K562 (cell line): ENCODE data around the gene C1RL. TPM values are rescaled to one million over a fixed set of nuclear protein-coding genes. Genes with fewer than 3 reads are reported as not detected.

Experiments used
- ATAC-seq: fragments of 200-7000 bp; cut with Tn5 transposase; 3 replicates; pipeline ENCODE4 v1.9.1; 2020; ENCODE audit warnings: moderate library complexity
- BruUV-seq: library from RNA; stranded (reverse); fragments of 400-500 nt; replicated peaks from 2 replicates; lab custom pipeline; 2021; lab: Mats Ljungman, UMichigan
- CTCF ChIA-PET: fragments of 300-600 bp; formaldehyde crosslinking; extraction: SDS; loops from one replicate; lab custom pipeline; 2021; ENCODE audit warnings: low intra/inter-chr PET ratio; lab: Yijun Ruan, JAX
- POLR2A ChIA-PET: fragments of 300-600, 350-650 bp; sonication (Branson Sonifier 250); formaldehyde crosslinking; extraction: SDS; loops from one replicate; lab custom pipeline; 2021; ENCODE audit warnings: antibody characterized with exemption, inconsistent platforms; lab: Yijun Ruan, JAX
- DNase-seq, 4 experiments: peaks; one replicate each; pipeline versions ENCODE4 v3.0.0 to v3.0.0-alpha.2; 2011 to 2018; ENCODE audit warnings: low spot score in 3 of 4, mixed read lengths in 3 of 4; ENCODE audit errors: extremely low read depth in 1 of 4
- FAIRE-seq: peaks from 2 replicates; lab custom pipeline; 2011; peaks lifted over from hg19 to GRCh38; lab: Jason Lieb, UNC
- H2AFZ ChIP-seq: 2 replicates; pipeline ENCODE4 v1.6.0; 2011; ENCODE audit warnings: low read depth, low read length, control low read depth, inconsistent platforms
- H3K27ac ChIP-seq: fragments of 200-600 bp; 3 replicates; pipeline ENCODE4 v1.8.0; 2011; ENCODE audit warnings: low read depth, mild to moderate bottlenecking, control low read depth, inconsistent platforms, low read length, moderate library complexity, mixed read lengths; ENCODE audit errors: extremely low read depth
- H3K27me3 ChIP-seq, 2 experiments: fragments of 300-600 bp in 1 of 2; 2 replicates in 1 of 2; 3 replicates in 1 of 2; pipeline versions ENCODE4 v1.6.0 to v1.8.0; 2011; ENCODE audit warnings: inconsistent platforms in 2 of 2, low read length in 2 of 2, mild to moderate bottlenecking in 1 of 2, mixed read lengths in 1 of 2, moderate library complexity in 1 of 2; ENCODE audit not compliant: control insufficient read depth in 2 of 2, insufficient read depth in 2 of 2
- H3K36me3 ChIP-seq: fragments of 300-600 bp; 3 replicates; pipeline ENCODE4 v1.8.0; 2011; ENCODE audit warnings: mild to moderate bottlenecking, low read length, inconsistent platforms; ENCODE audit not compliant: control insufficient read depth, insufficient read depth
- H3K4me1 ChIP-seq, 2 experiments: fragments of 200-600 bp in 1 of 2; replicated peaks in 1 of 2; 2 replicates in 1 of 2; 3 replicates in 1 of 2; pipeline versions ENCODE4 v1.5.1 to v1.8.0; 2011; ENCODE audit warnings: inconsistent platforms in 2 of 2, low read length in 2 of 2, mild to moderate bottlenecking in 1 of 2, mixed read lengths in 1 of 2, moderate library complexity in 1 of 2; ENCODE audit not compliant: control insufficient read depth in 2 of 2, insufficient read depth in 2 of 2
- H3K4me2 ChIP-seq: 2 replicates; pipeline ENCODE4 v1.6.1; 2011; ENCODE audit warnings: low read length, control low read depth, inconsistent platforms, mixed read lengths; ENCODE audit not compliant: insufficient read depth
- H3K4me3 ChIP-seq: fragments of 200-600 bp; sonication (generic), shearing (Covaris generic); 2 replicates; pipeline ENCODE4 v1.5.1; 2016; ENCODE audit warnings: control low read depth, inconsistent platforms
- H3K79me2 ChIP-seq: fragments of 200-600 bp; 3 replicates; pipeline ENCODE4 v1.8.0; 2011; ENCODE audit warnings: low read length, inconsistent platforms; ENCODE audit not compliant: control insufficient read depth, insufficient read depth
- H3K9ac ChIP-seq, 2 experiments: 2 replicates each; pipeline versions ENCODE4 v1.6.0 to v1.6.1; 2011; ENCODE audit warnings: low read depth in 2 of 2, low read length in 2 of 2, control low read depth in 1 of 2, inconsistent platforms in 1 of 2, mild to moderate bottlenecking in 1 of 2, mixed read lengths in 1 of 2; ENCODE audit not compliant: insufficient read depth in 1 of 2
- H3K9me1 ChIP-seq: one replicate; pipeline ENCODE4 v1.6.0; 2011; ENCODE audit warnings: inconsistent platforms, mild to moderate bottlenecking, low read length, moderate library complexity; ENCODE audit not compliant: control insufficient read depth, insufficient read depth
- H3K9me3 ChIP-seq: replicated peaks from 2 replicates; pipeline ENCODE4 v1.5.1; 2011; ENCODE audit warnings: low read depth, low read length, inconsistent platforms; ENCODE audit not compliant: control insufficient read depth, insufficient read depth
- H4K20me1 ChIP-seq: replicated peaks from 2 replicates; pipeline ENCODE4 v1.6.1; 2011; ENCODE audit warnings: low read length, inconsistent platforms, mixed read lengths; ENCODE audit not compliant: control insufficient read depth, insufficient read depth
- CHD2 ChIP-seq: IDR thresholded peaks from 2 replicates; pipeline ENCODE4 v1.6.1; 2011; ENCODE audit warnings: low read depth, low read length
- FOXJ2 ChIP-seq: fragments of 200-800 bp; sonication (Bioruptor generic); IDR thresholded peaks from 2 replicates; pipeline ENCODE4 v1.6.1; 2016; ENCODE audit warnings: missing genetic modification characterization, missing compliant biosample characterization
- MCM3 ChIP-seq: fragments of 450-650 bp; IDR thresholded peaks from 2 replicates; pipeline ENCODE4 v1.6.1; 2016
- MYC ChIP-seq, 2 experiments: fragments of 250-450 bp in 1 of 2; sonication (Bioruptor Pico) in 1 of 2; IDR thresholded peaks; 2 replicates each; pipeline versions ENCODE4 v1.5.1 to v1.6.1; 2012 to 2021; ENCODE audit warnings: low read depth in 2 of 2, borderline replicate concordance in 1 of 2, improper control_type of control experiment in 1 of 2, low read length in 1 of 2, mild to moderate bottlenecking in 1 of 2, moderate library complexity in 1 of 2
- NELFE ChIP-seq: IDR thresholded peaks from 2 replicates; pipeline ENCODE4 v1.6.1; 2011; ENCODE audit warnings: mild to moderate bottlenecking; ENCODE audit not compliant: insufficient read depth, insufficient read length
- PCBP2 ChIP-seq: fragments of 200-400 bp; formaldehyde crosslinking; IDR thresholded peaks from 2 replicates; pipeline ENCODE4 v1.6.1; 2018; ENCODE audit warnings: low read length, low read depth, mild to moderate bottlenecking, moderate library complexity; ENCODE audit not compliant: poor library complexity, severe bottlenecking
- SMAD3 ChIP-seq: fragments of 450-650 bp; formaldehyde crosslinking; conservative IDR thresholded peaks from 2 replicates; pipeline ENCODE4 v1.4.0; 2020; ENCODE audit warnings: mild to moderate bottlenecking
- SOX6 ChIP-seq: fragments of 450-650 bp; IDR thresholded peaks from 2 replicates; pipeline ENCODE4 v1.6.1; 2014; ENCODE audit warnings: mild to moderate bottlenecking
- ZBTB11 ChIP-seq, 3 experiments: fragments of 200-800 bp in 1 of 3; fragments of 250-450 bp in 1 of 3; fragments of 450-650 bp in 1 of 3; sonication (Bioruptor Pico) in 1 of 3; sonication (Bioruptor generic) in 1 of 3; formaldehyde crosslinking in 1 of 3; IDR thresholded peaks; 2 replicates each; pipeline versions ENCODE4 v1.6.1 to v1.8.0; 2016 to 2022; ENCODE audit warnings: mild to moderate bottlenecking in 2 of 3, missing genetic modification characterization in 2 of 3, missing compliant biosample characterization in 1 of 3, moderate library complexity in 1 of 3
- ZBTB12 ChIP-seq: fragments of 250-450 bp; sonication (Bioruptor Pico); IDR thresholded peaks from 2 replicates; pipeline ENCODE4 v1.4.0; 2020
- ZNF12 ChIP-seq: sonication (generic); formaldehyde crosslinking; IDR thresholded peaks from 2 replicates; pipeline ENCODE4 v1.4.0; 2020; ENCODE audit warnings: mild to moderate bottlenecking, missing genetic modification reagents
- WGBS: fragments of 100-300 bp; shearing (Covaris generic); methylation state at CpG from one replicate; pipeline ENCODE4 v1.1.6; 2016; ENCODE audit warnings: low coverage, mixed read lengths; ENCODE audit not compliant: insufficient coverage; ENCODE audit errors: missing lambda C conversion rate; 5-methylcytosine and 5-hydroxymethylcytosine counted together
- in situ Hi-C: fragments of 300-500 bp; cut with MboI; formaldehyde crosslinking; loops from 4 replicates; pipeline ENCODE4 v1.15.0; 2018; ENCODE audit warnings: inconsistent platforms, mixed read lengths
- intact Hi-C: fragments of 100-400 bp; cut with micrococcal nuclease; formaldehyde crosslinking; loops from 2 replicates; pipeline ENCODE4 v1.14.2; 2022
- polyA plus RNA-seq, 8 experiments: library from polyadenylated mRNA; depleted of rRNA in 4 of 8; stranded (reverse) in 5 of 8; unstranded in 3 of 8; fragments of >200 nt; fragmentation: Nextera tagmentation in 2 of 8; fragmentation: Illumina TruSeq in 1 of 8; extraction: Ambion mirVana in 2 of 8; extraction: Trizol in 1 of 8; gene quantifications; 2 replicates each; pipeline versions ENCODE4 v1.2.1 to v1.2.3, GENCODE V29; 2011 to 2014; ENCODE audit warnings: inconsistent platforms in 1 of 8, missing spikeins in 1 of 8
- total RNA-seq, 7 experiments: library from RNA; depleted of rRNA in 6 of 7; stranded (reverse); fragments of >200 nt in 6 of 7; fragmentation: Illumina TruSeq in 2 of 7; extraction: Trizol in 2 of 7; gene quantifications; 2 replicates each; pipeline versions ENCODE4 v1.2.1 to v1.2.3, GENCODE V29; 2011 to 2021; ENCODE audit warnings: low replicate concordance in 1 of 7
- TF ChIP-seq, protein P1 (sequence below), 2 experiments: fragments of 150-350 bp in 1 of 2; IDR thresholded peaks; 2 replicates each; pipeline ENCODE4 v1.6.1; 2012 to 2016; ENCODE audit warnings: low read depth in 2 of 2, low read length in 2 of 2, mild to moderate bottlenecking in 1 of 2, moderate library complexity in 1 of 2

C1RL gene
- total and polyA plus RNA-seq, 9 of the 15 experiments (the other 6 are each of a cell fraction or from before 2014, with no cell fraction given) = 1.4 to 10.7 (median 8.0) TPM

- DNase-seq = peak in 1 of 4 experiments; percentile 45
- in situ Hi-C loops = no loop called here
- peak; percentile 24 for ATAC-seq
- H3K27ac ChIP-seq = peak overlapping the region; percentile 81
- H3K4me3 ChIP-seq = peak overlapping the region; percentile 61
- WGBS = 3% methylated on average over 16 of the region's 17 CpGs
- intact Hi-C loops = no loop called here
- BruUV-seq = TSS peak; percentile 80
- peaks cover 35% of the 10 kb centered on the region for H3K79me2 ChIP-seq
- ChIA-PET CTCF (no interaction called here), POLR2A (interaction anchor here (0.8 to 1.3 kb wide), 3 partner anchors 10 to 13 kb away, joined by 3 to 5 read pairs (median 3); no protein-coding TSS in a partner anchor)
- H3K9ac ChIP-seq = peak overlapping the region; percentile 68 to 91
- H3K27me3 ChIP-seq = no peaks in the 10 kb centered on the region
- no peaks in the 10 kb centered on the region for H3K9me3 ChIP-seq
- H2AFZ ChIP-seq = peak overlapping the region; percentile 84
- no peaks in the 10 kb centered on the region for H3K9me1 ChIP-seq
- peak; percentile 80 for FAIRE-seq
- 0 out of 3 replicates have a peak, but pooled peaks cover 4% of the 10 kb centered on the region for H3K36me3 ChIP-seq
- peaks cover 52 to 68% of the 10 kb centered on the region in 2 experiments for H3K4me1 ChIP-seq
- H3K4me2 ChIP-seq = peak overlapping the region; percentile 87
- 0 out of 2 replicates have a peak, but pooled peaks cover 2% of the 10 kb centered on the region for H4K20me1 ChIP-seq
- no peak for TF ChIP-seq NELFE
- peak in 1 of 3 experiments; percentile 87; a peak in 2 of 6 replicates for TF ChIP-seq ZBTB11 (CRISPR knock-in tag; IDR thresholded peaks at IDR 0.05)
- TF ChIP-seq, protein P1, sequence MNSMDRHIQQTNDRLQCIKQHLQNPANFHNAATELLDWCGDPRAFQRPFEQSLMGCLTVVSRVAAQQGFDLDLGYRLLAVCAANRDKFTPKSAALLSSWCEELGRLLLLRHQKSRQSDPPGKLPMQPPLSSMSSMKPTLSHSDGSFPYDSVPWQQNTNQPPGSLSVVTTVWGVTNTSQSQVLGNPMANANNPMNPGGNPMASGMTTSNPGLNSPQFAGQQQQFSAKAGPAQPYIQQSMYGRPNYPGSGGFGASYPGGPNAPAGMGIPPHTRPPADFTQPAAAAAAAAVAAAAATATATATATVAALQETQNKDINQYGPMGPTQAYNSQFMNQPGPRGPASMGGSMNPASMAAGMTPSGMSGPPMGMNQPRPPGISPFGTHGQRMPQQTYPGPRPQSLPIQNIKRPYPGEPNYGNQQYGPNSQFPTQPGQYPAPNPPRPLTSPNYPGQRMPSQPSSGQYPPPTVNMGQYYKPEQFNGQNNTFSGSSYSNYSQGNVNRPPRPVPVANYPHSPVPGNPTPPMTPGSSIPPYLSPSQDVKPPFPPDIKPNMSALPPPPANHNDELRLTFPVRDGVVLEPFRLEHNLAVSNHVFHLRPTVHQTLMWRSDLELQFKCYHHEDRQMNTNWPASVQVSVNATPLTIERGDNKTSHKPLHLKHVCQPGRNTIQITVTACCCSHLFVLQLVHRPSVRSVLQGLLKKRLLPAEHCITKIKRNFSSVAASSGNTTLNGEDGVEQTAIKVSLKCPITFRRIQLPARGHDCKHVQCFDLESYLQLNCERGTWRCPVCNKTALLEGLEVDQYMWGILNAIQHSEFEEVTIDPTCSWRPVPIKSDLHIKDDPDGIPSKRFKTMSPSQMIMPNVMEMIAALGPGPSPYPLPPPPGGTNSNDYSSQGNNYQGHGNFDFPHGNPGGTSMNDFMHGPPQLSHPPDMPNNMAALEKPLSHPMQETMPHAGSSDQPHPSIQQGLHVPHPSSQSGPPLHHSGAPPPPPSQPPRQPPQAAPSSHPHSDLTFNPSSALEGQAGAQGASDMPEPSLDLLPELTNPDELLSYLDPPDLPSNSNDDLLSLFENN (IDR thresholded peaks at IDR 0.05; ENCODE audit: low read depth in 2 of 2, low read length in 2 of 2) = no peak
- TF ChIP-seq PCBP2 = no peak
- TF ChIP-seq SOX6 = no peak
- no peak for TF ChIP-seq ZBTB12
- TF ChIP-seq SMAD3 (CRISPR knock-in tag) = no peak
- no peak for TF ChIP-seq FOXJ2 (tag)
- no peak for TF ChIP-seq ZNF12 (CRISPR knock-in tag)
- TF ChIP-seq CHD2 = no peak
- peak; percentile 4; the same call in 1 of the 2 replicates for TF ChIP-seq MYC (IDR thresholded peaks at IDR 0.05; ENCODE audit: low read depth, low read length)
- TF ChIP-seq MYC (CRISPR knock-in tag; IDR thresholded peaks at IDR 0.05; ENCODE audit: borderline replicate concordance, low read depth) = no peak
- TF ChIP-seq MCM3 = no peak
Measured at GRCh38 chr12:7127916-7128626, 19.1 kb upstream of the C1RL start.
